HG02884 (cell line): ENCODE data around the gene ZHX3.
"Not testable (repeated sequence)": the region's sequence is repeated elsewhere in the genome, so short reads cannot be mapped to it uniquely, and the experiment has no call there.

Experiments
- ATAC-seq: cut with Tn5 transposase; IDR thresholded peaks from one replicate; pipeline ENCODE4 v1.9.1; 2021; ENCODE audit warnings: mild to moderate bottlenecking, moderate library complexity; ENCODE audit not compliant: unreplicated experiment

ZHX3 gene

DNA sequence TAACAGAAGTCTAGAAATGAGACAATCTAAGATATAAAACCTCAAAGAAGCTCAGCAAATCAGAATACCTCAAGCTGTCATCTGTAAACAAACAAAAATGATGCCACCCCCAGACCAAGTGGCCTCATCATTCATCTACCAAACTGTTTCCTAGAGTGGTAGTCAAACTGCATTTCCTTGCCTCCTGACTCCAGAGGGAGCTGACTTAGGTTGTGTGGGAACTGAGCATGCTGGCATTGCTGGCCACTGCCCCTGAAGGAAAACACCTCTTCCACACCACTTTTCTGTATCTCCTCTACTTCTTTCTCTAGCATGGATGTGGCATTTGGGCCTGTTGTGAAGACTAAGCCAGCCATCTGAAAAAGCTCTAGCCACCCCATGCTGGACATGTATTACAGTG lies 56.3 kb downstream of the ZHX3 start:
- no peak for ATAC-seq

DNA sequence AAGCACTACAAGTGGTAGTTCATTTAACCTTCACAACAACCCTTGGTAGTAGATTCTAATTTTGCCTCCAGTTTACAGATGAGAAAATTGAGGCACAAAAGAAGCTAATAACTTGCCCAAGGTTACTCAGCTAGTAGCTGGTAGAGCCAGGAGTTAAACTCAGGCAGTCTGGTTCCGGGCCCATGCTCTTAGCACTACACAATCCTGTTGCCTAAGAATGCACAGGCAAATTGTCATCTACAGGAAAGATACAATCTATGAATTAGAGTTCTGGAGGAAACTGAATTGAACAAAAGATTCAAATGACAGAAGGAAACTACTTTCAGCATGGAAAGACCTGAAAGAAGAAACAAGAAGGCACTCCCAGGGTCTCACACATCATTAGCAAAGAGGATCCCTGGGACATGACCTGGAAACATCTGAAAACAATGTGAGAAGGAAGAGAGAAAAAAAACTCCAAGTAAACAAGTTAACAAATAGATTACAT lies 56.8 kb downstream of the ZHX3 start:
- no peak for ATAC-seq

DNA sequence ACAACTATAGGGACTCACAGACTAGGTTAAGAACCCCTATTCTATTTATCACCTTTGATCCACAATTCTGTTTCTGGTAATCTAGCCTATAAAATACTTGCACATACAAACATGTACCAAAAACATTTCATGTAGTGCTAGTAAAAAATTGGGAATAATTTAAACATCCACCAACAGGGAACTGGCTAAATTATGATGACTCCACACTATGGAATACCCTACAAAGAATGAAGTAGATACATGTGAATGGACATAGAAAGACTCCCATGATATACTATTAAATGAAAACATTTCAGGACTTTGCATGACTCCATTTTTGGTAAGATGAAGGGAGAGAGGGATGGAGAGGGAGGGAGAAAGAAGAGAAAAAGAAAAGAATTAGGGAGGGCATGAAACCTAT lies 58.2 kb downstream of the ZHX3 start:
- ATAC-seq: no peak

DNA sequence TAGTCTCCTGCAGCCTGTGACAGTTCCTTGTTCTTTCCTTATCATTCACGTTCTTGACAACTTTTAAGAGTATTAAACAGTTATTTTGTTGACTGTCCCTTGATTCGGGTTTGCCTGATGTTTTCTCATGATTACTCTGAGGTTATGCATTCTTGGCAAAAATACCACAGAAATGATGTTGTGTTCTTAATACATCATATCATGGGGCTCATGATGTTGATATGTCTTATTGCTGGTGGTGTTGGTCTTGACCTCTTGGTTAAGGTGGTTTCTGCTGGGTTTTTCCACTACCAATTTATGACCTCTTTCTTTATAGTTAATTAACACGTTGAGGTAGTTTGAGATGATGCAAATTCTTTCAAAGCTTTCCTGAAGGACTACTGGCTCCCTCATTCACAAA lies 59.1 kb downstream of the ZHX3 start:
- no peak for ATAC-seq

DNA sequence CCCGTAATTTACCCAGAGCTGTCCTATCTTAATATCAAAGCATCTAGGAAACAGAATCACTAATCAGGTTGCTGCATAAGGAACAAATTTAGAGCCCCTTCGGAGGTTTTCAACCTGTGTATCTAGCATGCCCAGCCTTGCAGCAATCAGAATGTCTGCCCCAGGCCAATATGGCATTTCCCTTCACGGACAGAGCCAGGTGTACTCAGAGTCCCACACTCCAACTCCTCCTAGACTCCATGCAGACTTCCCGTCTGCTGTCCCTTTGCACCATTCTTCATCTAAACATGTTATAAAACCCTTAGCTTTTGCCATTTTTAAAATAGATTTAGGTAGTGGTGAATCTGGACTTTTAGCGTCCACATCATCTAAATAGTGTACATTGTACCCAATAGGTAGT lies 61.0 kb downstream of the ZHX3 start:
- no peak for ATAC-seq

DNA sequence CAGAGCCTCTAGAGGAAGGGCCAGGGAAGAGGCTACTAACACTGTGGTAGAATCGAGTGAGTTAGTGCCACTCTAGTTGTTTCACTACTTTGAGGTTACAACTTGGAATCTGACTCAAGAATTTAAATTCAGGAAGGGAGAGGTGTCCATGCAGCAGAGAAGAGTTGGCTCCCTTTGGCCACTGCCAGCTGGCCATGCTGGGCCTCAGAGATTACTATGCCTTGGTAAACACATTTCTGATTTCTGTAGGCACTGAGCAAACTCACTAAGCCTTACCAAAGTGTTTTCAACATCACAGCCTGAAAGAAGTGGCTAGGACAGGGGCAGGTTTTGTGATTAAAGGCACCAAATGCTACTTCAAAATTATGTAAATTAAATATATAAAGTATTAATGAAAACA lies 61.9 kb downstream of the ZHX3 start:
- ATAC-seq: no peak

DNA sequence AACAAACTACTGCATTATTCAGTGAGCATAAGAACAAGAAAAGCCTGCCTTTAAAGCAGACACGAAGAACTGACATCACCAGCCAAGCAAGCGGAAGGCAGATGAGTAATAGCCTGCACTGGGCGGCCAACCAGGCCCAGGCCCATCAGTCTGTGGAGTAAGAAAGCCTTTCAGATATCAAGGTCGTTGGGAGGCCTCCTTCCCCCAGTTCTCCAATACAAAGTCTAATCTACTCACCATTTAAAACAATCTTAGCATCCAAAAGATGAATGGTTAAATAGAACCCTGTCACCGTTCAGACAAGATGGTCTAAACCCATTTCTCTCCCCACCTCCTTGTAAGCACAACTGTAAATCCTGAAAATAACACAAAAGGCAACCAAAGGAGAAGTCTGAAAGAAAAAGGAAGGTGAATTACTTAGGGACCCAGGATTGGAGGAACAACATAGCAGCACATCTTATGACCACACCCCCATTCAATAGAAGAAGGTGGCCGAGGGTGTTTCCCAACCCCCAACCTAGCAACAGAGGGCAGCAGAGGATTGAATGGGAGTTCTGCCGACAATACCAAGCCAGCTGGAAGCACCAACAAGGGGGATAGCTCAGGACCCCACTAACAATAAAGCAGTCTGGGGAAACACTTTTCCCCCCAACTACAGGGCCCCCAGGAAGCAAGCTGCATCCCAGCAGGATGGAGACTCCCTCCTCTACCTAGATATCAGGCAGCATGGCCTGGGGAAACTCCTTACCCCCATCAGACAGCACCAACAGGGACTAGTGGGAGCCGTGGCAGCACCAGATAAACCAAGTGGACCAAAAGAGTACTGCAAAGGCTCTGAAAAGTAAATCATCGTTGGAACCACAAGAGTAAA lies 67.9 kb downstream of the ZHX3 start:
- ATAC-seq: peak; percentile 78

DNA sequence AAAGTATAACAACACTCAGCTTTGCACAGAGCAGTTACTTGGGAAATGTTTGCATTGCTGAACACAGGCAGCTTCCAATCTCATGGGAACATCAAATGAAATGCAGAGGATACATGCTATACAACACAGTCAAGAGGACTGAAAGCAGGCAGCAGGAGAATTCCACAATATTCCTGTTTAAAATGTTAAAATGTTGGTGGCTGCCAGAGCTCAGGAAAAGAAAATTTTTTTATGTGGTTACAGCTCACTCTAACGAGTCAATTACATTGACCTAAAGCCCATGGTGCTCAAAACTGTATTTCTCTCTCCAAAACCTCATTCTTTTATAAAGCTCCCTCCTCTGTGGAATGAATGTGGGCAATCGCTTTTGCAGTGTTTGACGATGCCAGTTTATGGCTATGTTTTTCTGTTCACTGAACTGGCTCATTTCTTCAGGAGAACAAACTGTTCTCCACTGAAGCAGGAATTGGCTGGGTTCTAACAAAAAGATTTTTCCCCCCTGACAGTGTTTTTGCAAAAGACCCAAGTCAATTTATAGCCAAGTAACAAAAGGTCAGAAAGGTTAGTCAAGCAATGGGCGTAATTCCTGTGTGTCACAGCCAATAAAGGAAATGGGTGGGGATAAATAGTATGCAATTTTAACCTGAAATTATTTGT lies 69.0 kb downstream of the ZHX3 start:
- no peak for ATAC-seq

DNA sequence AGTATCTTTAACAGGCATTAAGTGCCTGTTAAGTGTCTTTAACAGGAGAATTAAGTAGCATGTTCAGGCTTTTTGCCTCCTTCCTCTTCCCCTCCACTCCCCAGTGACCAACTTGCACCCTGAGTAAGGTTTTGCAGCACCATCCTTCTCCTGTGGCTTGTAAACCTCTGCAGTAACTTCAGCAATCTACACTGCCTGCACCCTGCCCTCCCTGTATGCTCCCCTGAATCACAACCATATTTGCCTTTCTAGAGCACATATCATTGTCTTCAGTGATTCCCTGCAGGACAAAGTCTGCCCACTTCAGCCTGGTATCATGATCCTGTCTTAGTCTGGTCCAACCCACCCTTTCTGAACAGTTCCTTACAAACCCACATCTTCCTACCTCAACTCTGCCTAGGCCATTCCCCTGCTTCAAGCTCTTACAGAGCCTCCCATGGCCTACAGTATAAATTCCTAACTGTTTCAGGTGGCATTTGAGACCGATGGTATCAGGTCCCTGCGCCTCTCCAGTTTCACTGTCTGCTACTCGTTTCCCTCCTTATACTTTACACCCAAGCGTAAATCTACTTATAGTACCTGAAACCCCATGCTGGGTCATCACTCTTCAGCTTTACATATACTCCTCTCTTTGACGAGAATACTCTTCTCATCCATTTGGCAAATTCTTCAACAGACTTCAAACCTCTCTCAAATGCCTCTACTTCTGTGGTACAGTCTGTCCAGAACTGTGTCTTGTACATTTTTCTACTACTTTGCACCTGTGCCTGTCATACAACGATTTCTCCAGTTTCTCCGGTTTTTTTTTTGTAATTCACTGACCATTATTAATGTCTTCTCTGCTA lies 69.8 kb downstream of the ZHX3 start:
- ATAC-seq: no peak

DNA sequence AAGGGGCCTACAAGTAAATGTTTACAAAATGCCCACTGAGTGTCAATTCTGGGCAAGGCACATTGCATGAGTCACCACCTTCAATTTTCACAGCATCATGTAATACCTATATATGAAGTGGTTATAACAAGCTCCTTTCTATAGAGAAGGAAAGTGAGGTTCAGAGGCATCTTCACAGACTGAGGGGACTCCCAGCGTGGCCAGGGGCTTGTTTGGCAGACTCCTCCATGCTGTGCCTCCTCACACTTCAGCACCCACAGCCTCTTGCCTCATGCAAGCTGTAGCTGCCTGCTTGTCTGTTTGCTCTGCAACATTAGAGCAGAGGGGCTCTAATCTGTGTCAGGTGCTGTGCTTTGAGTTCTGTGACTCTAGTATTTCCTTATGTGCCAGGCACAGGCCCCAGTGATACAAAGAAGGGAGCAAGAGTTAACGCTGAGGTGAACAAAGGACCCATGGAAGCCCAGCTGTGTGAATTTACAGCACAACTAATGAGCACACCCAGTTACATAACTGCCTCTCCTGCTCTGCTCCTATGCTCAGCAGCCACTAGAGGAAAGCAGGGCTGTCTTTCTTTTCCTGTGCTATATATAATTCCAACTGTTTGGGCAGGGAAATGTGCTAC lies 72.3 kb downstream of the ZHX3 start:
- ATAC-seq: no peak

DNA sequence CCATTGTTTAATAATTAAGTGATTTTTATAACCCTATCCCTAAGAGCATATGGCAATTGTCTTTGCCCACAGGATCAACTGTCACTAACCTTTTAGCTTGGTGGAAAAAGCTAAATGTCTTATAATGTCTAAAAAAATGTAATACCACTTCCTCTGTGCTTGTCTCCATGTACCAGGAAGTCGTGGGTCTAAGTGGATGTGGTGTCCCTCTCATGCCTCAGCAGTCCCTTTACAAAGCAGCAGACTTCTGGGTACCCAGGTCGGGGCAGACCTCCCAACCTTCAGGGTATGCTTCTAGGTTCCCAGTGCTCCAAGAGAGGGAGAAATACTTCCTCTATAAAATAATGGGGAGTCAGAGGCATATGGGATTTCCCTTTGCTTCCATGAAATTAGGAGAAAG lies 74.7 kb downstream of the ZHX3 start:
- no peak for ATAC-seq

DNA sequence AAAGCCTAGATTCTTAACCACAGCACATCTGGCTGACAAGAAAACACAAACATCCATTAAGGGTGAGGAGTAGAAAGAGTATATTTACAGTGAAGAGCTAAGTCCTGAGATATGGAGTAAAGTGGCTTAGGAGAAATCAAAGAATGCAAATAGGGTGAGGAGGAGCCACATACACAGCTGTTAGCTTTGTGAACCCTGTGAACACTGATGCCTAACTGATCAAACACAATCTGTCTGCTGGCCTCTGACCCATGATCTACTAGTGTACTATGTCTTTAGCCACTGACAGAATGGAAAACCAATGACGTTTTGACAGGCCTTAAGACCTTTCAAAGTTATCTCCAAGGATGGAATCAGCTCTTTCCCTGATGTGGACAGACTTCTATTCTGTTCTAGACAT lies 75.2 kb downstream of the ZHX3 start:
- no peak for ATAC-seq

DNA sequence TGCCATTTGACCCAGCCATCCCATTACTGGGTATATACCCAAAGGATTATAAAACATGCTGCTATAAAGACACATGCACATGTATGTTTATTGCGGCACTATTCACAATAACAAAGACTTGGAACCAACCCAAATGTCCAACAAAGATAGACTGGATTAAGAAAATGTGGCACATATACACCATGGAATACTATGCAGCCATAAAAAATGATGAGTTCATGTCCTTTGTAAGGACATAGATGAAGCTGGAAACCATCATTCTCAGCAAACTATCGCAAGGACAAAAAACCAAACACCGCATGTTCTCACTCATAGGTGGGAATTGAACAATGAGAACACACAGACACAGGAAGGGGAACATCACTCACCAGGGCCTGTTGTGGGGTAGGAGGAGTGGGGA lies 80.3 kb downstream of the ZHX3 start:
- ATAC-seq: not testable (repeated sequence)

DNA sequence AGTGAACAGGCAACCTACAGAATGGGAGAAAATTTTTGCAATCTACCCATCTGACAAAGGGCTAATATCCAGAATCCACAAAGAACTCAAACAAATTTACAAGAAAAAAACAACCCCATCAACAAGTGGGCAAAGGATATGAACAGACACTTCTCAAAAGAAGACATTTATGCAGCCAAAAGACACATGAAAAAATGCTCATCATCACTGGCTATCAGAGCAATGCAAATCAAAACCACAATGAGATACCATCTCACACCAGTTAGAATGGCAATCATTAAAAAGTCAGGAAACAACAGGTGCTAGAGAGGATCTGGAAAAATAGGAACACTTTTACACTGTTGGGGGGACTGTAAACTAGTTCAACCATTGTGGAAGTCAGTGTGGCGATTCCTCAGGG lies 80.7 kb downstream of the ZHX3 start:
- ATAC-seq: not testable (repeated sequence)

DNA sequence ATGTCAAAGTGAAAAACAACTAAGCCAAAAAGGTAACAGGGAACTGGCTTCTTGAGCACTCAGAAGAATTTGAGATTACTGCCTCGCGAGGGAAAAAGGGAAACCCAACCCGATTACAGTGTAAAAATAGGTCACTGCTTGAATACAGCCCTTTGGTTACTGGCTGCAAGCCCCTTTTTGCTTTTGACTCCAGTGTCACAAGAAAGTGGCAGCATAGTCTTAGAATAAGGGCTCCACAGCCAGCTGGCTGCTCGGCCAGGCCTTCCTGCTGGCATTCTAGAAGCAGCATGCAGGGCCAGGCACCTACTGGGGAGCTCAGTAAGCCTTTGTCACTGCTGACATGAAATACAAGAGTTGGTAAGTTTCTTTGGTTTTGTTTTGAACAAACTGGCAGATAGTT lies 83.0 kb downstream of the ZHX3 start:
- no peak for ATAC-seq

DNA sequence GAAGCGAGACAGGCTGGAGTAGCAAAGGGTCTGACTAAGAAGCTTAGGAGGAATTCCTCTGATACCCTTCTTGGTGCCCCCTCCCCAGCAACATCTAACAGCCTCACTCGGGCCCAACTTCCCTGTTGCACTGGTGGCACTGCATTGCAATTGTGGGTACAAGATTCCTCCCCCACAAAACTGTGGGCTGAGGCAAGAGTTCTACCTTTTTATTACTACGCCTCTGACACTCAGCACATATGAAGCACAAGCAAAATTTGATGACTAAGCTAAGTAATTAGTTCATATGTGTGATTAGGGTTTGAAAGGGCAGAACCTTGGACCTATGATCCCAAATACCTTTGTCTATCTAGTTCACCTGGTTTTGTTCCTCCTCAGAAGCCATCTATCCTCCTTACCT lies 83.5 kb downstream of the ZHX3 start:
- ATAC-seq: no peak

DNA sequence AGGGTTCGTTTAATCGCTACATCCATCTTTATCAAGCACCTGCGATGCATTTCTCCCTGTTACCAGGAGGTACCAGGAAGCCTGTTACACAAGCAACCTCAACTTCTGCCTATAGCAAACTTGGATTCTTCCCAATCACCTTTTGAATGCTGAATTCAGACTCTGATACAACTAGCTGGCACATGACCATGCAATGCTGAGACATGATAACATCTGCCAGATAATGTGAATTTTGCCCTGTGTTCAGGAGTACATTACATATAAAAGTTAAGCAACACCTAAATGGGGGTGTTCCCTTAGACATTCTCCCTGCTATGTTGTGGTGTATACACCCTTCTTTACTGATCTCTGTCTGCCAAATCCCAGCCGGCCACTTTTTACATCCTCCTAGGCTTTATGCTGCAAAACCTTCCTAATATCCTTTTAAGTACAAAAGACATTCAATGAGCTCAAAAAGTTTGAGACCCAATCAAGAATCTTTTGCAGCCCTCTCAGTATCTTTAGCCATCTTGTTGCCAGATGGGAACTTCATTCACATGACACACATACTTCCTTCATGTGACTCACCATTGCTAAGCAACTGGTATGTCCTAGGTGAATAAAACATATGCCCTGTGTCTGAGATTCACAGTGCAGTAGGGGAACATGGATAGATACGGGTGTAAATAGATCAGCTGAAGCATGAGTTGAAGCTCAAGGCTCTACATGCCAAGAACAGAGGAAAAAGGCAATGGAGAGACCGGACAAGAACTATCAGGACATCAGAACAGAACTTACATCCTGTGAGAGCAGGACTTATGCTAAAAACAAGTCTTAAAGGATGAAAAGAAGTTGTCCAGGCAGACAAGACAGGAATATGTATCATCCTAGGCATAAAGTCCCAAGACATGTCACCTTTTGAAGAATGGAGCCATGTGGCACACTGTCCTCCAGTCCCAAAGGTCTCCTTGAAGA lies 84.3 kb downstream of the ZHX3 start:
- no peak for ATAC-seq

DNA sequence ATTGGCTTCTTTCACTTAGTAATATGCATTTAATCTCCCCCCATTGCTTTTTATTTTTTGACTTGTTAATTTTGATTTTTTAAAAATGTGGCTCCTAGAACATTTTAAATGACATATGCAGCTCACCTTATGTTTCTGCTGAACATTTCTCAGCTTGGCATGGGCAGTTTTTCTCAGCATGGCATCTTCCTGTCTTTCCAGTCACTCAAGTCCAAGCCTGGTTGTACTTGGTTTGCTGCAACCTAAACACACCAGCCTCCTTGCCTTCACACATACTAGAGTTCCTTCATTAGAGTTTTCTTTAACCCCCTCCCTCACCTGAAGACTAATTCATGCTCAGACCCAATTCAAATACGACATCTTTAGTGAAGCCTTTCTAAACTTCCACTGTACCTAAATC lies 86.4 kb downstream of the ZHX3 start:
- ATAC-seq: no peak

DNA sequence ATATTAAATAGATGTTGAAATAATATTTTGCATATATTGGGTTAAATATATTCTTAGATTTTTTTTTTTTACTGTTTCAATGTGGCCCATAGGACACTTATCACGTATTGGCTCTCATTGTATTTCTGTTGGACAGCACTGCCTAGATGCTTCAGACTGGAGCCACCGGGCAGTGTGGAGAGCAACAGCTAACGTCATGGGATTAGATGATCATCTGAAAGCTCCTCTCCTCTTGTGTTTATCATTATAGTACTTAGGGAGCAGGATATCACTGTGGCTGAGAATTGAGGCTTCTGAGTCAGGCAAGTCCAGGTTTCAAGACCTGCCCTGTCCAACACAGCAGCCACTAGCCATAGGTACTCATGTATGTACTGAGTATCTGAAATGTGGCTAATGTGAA lies 87.4 kb downstream of the ZHX3 start:
- ATAC-seq: no peak

DNA sequence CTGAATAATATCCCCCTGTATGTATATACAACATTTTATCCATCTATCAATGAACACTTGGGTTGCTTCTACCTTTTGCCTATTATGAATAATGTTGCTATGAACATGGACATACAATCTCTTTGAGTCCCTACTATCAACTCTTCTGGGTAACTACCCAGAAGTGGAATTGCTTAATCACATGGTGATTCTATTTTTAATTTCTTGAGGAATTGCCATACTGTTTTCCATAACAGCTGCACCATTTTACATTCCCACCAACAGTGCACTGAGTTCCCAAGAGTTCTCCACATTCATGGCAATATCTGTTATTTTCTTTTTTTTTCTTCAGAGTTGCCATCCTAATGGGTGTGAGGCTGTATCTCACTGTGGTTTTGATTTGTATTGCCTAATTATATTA lies 88.3 kb downstream of the ZHX3 start:
- no peak for ATAC-seq
